DOHH2 (cell line): ENCODE results near the gene DTX4.

Source experiments
- CTCF ChIP-seq: fragments of 200-600 bp; sonication (generic); IDR thresholded peaks from one replicate; pipeline ENCODE4 v1.5.1; 2014; ENCODE audit warnings: antibody characterized with exemption, mild to moderate bottlenecking, low read depth, low read length; ENCODE audit not compliant: poor library complexity, severe bottlenecking
- EZH2phosphoT487 ChIP-seq: fragments of 200-600 bp; sonication (generic); IDR thresholded peaks from 2 replicates; pipeline ENCODE4 v1.6.1; 2017; ENCODE audit warnings: borderline replicate concordance, mild to moderate bottlenecking, antibody characterized with exemption, low read length, moderate library complexity, mixed read lengths

DNA sequence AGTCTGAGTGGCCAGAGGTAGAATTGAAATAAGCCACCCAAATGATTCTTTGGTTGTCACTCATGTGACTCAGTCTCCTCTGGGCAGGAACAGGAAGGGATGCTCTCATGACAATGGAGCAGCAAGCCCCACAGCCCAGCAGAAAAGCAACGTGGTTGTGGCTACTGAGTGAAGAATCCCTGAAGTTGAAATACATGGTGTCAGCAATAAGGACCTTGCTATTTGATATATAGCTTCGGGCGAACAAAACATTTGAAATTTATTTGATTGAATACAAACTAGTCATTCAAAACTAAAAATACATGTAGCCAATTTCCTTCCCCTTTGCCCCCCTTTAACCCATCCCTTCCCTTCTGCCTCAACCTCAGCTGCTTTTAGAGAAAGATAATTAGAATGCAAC, 14.5 kb upstream of the DTX4 start:
- TF ChIP-seq CTCF = no peak
- TF ChIP-seq EZH2phosphoT487 = no peak
